Pancreas (tissue), 10 donors: Measurements from ENCODE around the gene VSTM1. TPM values are rescaled to one million over a fixed set of nuclear protein-coding genes. Genes with fewer than 3 reads are reported as not detected.

Experiments used
- ATAC-seq, 4 donors: fragments of 200-7000 bp; cut with Tn5 transposase; one replicate each; pipeline versions ENCODE4 v1.8.0 to v1.9.1; 2020; ENCODE audit warnings: mild to moderate bottlenecking in 4 of 4, moderate library complexity in 4 of 4
- DNase-seq, 6 donors: peaks; one replicate each; pipeline ENCODE4 v3.0.0-alpha.2; 2020
- FAIRE-seq: peaks from 2 replicates; lab custom pipeline; 2012; peaks lifted over from hg19 to GRCh38; lab: Jason Lieb, UNC
- H3K27ac ChIP-seq, 4 donors: fragments of 200-600 bp; sonication (generic); 1 replicate in 3 of 4; 2 replicates in 1 of 4; pipeline versions ENCODE4 v1.5.0 to v1.8.0; 2020
- H3K27me3 ChIP-seq, 4 donors: fragments of 200-600 bp; one replicate each; pipeline ENCODE4 v1.8.0; 2021
- H3K36me3 ChIP-seq, 3 donors: fragments of 200-600 bp; sonication (generic) in 1 of 3; one replicate each; pipeline versions ENCODE4 v1.5.0 to v1.8.0; 2020 to 2021
- H3K4me1 ChIP-seq, 3 donors: fragments of 200-600 bp; one replicate each; pipeline ENCODE4 v1.8.0; 2021
- H3K4me3 ChIP-seq, 4 donors: fragments of 200-600 bp; sonication (generic) in 2 of 4; one replicate each; pipeline versions ENCODE4 v1.5.0 to v1.8.0; 2020 to 2021
- H3K9me3 ChIP-seq, 4 donors: fragments of 200-600 bp; one replicate each; pipeline ENCODE4 v1.8.0; 2021
- CTCF ChIP-seq, 4 donors: fragments of 200-600 bp; sonication (generic) in 3 of 4; IDR thresholded peaks; one replicate each; pipeline versions ENCODE4 v1.5.0 to v1.8.0; 2021; ENCODE audit warnings: antibody characterized with exemption in 4 of 4
- WGBS, 2 donors: extraction: QIAGEN DNeasy Blood & Tissue Kit; methylation state at CpG; one replicate each; pipeline ENCODE4 v1.1.7; 2013; 5-methylcytosine and 5-hydroxymethylcytosine counted together
- intact Hi-C, 3 donors: fragments of 100-400 bp; cut with DNase I; formaldehyde crosslinking; loops; one replicate each; pipeline versions ENCODE4 v1.11.1 to v1.14.2; 2022
- polyA plus RNA-seq, 2 donors: library from polyadenylated mRNA; stranded (reverse); fragments of 200-250 nt; gene quantifications; one replicate each; pipeline ENCODE4 v1.2.3, GENCODE V29; 2013
- total RNA-seq, 6 donors: library from RNA; stranded (reverse); fragmentation: NEBNext Ultra II Directional in 4 of 6; extraction: Animal tissue kit (Norgen Biotek cat#: 25700) in 4 of 6; gene quantifications; one replicate each; pipeline versions ENCODE4 v1.2.1 to v1.2.4, GENCODE V29; 2021 to 2023
- donor health status: healthy with polysubstance abuse.
- donor health status: DM: no; HTN: no; CAD: no; lungs with moderate emphysema.
- donor health status: DM: no; HTN: no; CAD: no.
- donor health status: control.
- donor health status: control.
- donor health status: Bipolar disorder and iron deficiency.
- donor health status: DM: yes; HTN: yes; CAD: no.
- donor health status: DM: no; HTN: no; CAD: no.
- donor health status: DM: no; HTN: no; CAD: no.
- donor health status: DM: yes; HTN: yes; CAD: no.

Gene VSTM1
- total and polyA plus RNA-seq, 8 donors, result not detected

- Histone ChIP-seq H3K36me3 (no peaks in the 10 kb centered on the region), H3K9me3 (no peaks in the 10 kb centered on the region), H3K4me1 (no peaks in the 10 kb centered on the region), H3K4me3 (no peak overlapping the region), H3K27me3 (peaks cover 0 to 22% (median 6%) of the 10 kb centered on the region in 4 donors), H3K27ac (no peak overlapping the region)
- DNase-seq (no peak), FAIRE-seq (no peak), ATAC-seq (no peak)
- WGBS, 2 donors, result 48 to 77% methylated on average over 5 of the region's 5 CpGs
- TF ChIP-seq CTCF (IDR thresholded peaks at IDR 0.05), result no peak
- intact Hi-C loops, result no loop called here
Measured at GRCh38 chr19:53994811-53995210, 68.9 kb downstream of the VSTM1 start.

DNA sequence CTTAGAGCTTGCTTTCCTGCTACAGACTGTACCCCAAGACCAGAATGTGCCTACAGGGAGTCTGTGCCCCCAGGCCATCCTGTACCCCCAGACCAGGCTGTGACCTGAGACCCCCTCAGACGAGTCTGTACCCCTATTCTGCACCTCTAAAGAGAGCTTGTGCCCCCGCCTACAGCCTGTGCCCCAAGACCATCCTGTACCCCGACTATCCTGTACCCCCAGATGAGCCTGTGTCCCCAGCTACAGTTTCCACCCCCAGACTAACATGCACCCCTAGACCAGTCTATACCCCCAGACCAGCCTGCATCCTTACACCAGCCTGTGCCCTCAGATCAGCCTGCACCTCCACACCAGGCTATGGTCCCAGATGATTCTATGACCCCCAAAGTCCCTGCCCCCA lies 70.2 kb downstream of the VSTM1 start:
- H3K27me3 ChIP-seq, result peaks cover 0 to 15% (median 4%) of the 10 kb centered on the region in 4 donors
- no peaks in the 10 kb centered on the region for H3K36me3 ChIP-seq
- H3K4me1 ChIP-seq, result no peaks in the 10 kb centered on the region
- H3K9me3 ChIP-seq, result no peaks in the 10 kb centered on the region
- WGBS, 2 donors, result 32 to 37% methylated on average over 3 of the region's 3 CpGs
- no peak for DNase-seq
- ATAC-seq, result no peak
- H3K27ac ChIP-seq, result no peak overlapping the region
- FAIRE-seq, result no peak
- intact Hi-C loops, result no loop called here
- H3K4me3 ChIP-seq, result no peak overlapping the region
- TF ChIP-seq CTCF (IDR thresholded peaks at IDR 0.05), result no peak

GRCh38 chr19:53992815-53993214 lies 70.9 kb downstream of the VSTM1 start:
- Histone ChIP-seq H3K27ac (no peak overlapping the region), H3K4me1 (no peaks in the 10 kb centered on the region), H3K4me3 (no peak overlapping the region), H3K9me3 (no peaks in the 10 kb centered on the region), H3K36me3 (no peaks in the 10 kb centered on the region), H3K27me3 (peaks cover 0 to 15% (median 4%) of the 10 kb centered on the region in 4 donors)
- intact Hi-C loops, result no loop called here
- no peak for TF ChIP-seq CTCF (IDR thresholded peaks at IDR 0.05)
- FAIRE-seq, result no peak
- 19 to 21% methylated on average over 42 to 43 of the region's 43 CpGs for WGBS, 2 donors
- DNase-seq, result no peak
- ATAC-seq, result no peak

GRCh38 chr19:53992211-53992610 lies 71.5 kb downstream of the VSTM1 start:
- no peak for TF ChIP-seq CTCF (IDR thresholded peaks at IDR 0.05)
- H3K36me3 ChIP-seq, result no peaks in the 10 kb centered on the region
- DNase-seq (no peak), ATAC-seq (no peak), FAIRE-seq (no peak)
- H3K4me3 ChIP-seq, result no peak overlapping the region
- H3K27ac ChIP-seq, result no peak overlapping the region
- WGBS, 2 donors, result 54 to 71% methylated on average over 9 of the region's 9 CpGs
- H3K4me1 ChIP-seq, result no peaks in the 10 kb centered on the region
- no peaks in the 10 kb centered on the region for H3K9me3 ChIP-seq
- H3K27me3 ChIP-seq, result peaks cover 0 to 15% (median 4%) of the 10 kb centered on the region in 4 donors
- intact Hi-C loops, result no loop called here

DNA sequence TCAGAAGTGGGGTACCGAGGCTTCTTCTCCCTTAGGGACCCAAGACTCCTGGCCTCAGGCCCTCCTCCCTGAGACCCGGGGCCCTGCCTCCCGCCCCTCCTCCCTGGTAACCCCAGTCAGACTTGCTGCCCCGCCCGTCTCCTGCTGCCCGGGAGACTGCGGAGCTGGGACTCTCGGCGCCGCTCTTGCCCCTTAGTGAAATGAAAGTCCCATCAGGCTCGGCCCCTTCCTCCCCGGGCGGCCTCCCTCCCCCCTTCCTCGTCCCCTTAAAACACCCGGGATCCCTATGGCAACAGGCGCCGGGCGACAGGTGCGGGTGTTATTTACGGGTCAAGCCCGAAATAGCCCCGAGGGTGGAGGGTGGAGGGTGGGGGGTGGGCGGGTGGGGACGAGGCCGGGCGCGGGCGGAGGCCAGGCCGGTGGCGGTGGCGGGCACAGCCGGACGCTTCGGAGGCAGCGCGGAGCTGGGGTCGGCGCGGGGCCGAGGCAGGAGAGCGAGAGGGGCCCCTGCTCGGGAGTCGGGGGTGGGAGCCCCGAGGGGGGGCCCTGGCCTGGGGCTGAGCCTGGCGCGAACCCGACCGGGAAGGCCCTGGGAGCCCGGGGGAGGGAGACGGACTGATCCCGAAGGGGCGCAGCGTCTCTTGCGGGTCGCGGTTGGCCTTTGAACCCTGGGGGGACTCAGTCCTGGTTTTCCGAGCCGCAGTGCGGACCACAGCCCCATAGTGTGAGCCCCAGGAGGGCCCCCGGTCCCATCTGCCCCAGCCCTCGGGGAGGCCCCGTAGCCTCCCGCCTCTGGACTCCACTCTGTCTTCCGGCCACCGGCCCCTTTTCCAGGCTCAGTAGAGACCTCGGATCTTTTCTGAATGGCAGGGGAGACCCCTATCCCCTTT lies 72.2 kb downstream of the VSTM1 start, which contains the start of gene CACNG6:
TSS of gene CACNG6 (plus strand) at position 414 of the 890 bp plus-strand sequence. CDS start 1,241 bp downstream, outside the sequence.
- 7% methylated on average over 59 to 66 of the region's 66 CpGs for WGBS, 2 donors
- no peak for TF ChIP-seq CTCF (IDR thresholded peaks at IDR 0.05)
- peak within 1 kb of the TSS in 2 of 4 donors; percentile 21 to 39 for H3K4me3 ChIP-seq
- DNase-seq (peak in 2 of 6 donors; percentile 26 to 68), ATAC-seq (peak in 1 of 4 donors; percentile 22), FAIRE-seq (no peak)
- no peaks in the 10 kb centered on the region for H3K4me1 ChIP-seq
- H3K27me3 ChIP-seq, result peaks cover 0 to 15% (median 4%) of the 10 kb centered on the region in 4 donors
- H3K27ac ChIP-seq, result no peak within 1 kb of the TSS
- no peaks in the 10 kb centered on the region for H3K36me3 ChIP-seq
- no peaks in the 10 kb centered on the region for H3K9me3 ChIP-seq
- intact Hi-C loops, result no loop called here
